Activated CD8-positive, alpha-beta T cell treated with anti-CD3 and anti-CD28 coated beads for 36 hours (primary cell): ENCODE data around the gene ETFB. TPM values are rescaled to one million over a fixed set of nuclear protein-coding genes. Genes with fewer than 3 reads are reported as not detected.

ENCODE experiments used
- ATAC-seq: fragments of 200-7000 bp; cut with Tn5 transposase; one replicate; pipeline ENCODE4 v1.10.0; 2021; ENCODE audit warnings: mild to moderate bottlenecking, moderate library complexity
- CTCF ChIA-PET: fragments of 350-600 bp; sonication (Branson Sonifier 250); formaldehyde crosslinking; loops from one replicate; lab custom pipeline; 2021; ENCODE audit warnings: antibody characterized with exemption; lab: Charles Lee
- POLR2A ChIA-PET: fragments of 350-600 bp; sonication (Branson Sonifier 250); formaldehyde crosslinking; loops from one replicate; lab custom pipeline; 2021; ENCODE audit warnings: antibody characterized with exemption; lab: Charles Lee
- DNase-seq: peaks from one replicate; pipeline ENCODE4 v3.0.0-alpha.2; 2020
- H3K27ac Mint-ChIP-seq: one replicate; pipeline ENCODE4 v1.8.0; 2021; ENCODE audit warnings: mild to moderate bottlenecking, mixed read lengths
- H3K27me3 Mint-ChIP-seq: one replicate; pipeline ENCODE4 v1.8.0; 2021; ENCODE audit warnings: mixed read lengths
- H3K36me3 Mint-ChIP-seq: one replicate; pipeline ENCODE4 v1.8.0; 2021; ENCODE audit warnings: low read depth, mixed read lengths
- H3K4me1 Mint-ChIP-seq: one replicate; pipeline ENCODE4 v1.8.0; 2021; ENCODE audit warnings: low read depth, mixed read lengths
- H3K4me3 Mint-ChIP-seq: one replicate; pipeline ENCODE4 v1.8.0; 2021; ENCODE audit warnings: mild to moderate bottlenecking, moderate library complexity, mixed read lengths
- H3K9me3 Mint-ChIP-seq: one replicate; pipeline ENCODE4 v1.8.0; 2021; ENCODE audit warnings: mixed read lengths
- intact Hi-C: fragments of 100-400 bp; cut with micrococcal nuclease; formaldehyde crosslinking; loops from one replicate; pipeline ENCODE4 v1.10.0; 2022
- total RNA-seq, 2 experiments: library from RNA; stranded (reverse); gene quantifications; one replicate each; pipeline ENCODE4 v1.2.3, GENCODE V29; 2021
- TF ChIP-seq, protein P1 (sequence below): fragments of 200-600 bp; IDR thresholded peaks from one replicate; pipeline ENCODE4 v1.8.0; 2022; ENCODE audit warnings: antibody characterized with exemption, mild to moderate bottlenecking

ETFB gene
- total RNA-seq, 2 experiments from 2014 or later: 151 to 162 TPM

- H3K4me1 Mint-ChIP-seq: peaks cover 9% of the 10 kb centered on the region
- TF ChIP-seq, protein P1, sequence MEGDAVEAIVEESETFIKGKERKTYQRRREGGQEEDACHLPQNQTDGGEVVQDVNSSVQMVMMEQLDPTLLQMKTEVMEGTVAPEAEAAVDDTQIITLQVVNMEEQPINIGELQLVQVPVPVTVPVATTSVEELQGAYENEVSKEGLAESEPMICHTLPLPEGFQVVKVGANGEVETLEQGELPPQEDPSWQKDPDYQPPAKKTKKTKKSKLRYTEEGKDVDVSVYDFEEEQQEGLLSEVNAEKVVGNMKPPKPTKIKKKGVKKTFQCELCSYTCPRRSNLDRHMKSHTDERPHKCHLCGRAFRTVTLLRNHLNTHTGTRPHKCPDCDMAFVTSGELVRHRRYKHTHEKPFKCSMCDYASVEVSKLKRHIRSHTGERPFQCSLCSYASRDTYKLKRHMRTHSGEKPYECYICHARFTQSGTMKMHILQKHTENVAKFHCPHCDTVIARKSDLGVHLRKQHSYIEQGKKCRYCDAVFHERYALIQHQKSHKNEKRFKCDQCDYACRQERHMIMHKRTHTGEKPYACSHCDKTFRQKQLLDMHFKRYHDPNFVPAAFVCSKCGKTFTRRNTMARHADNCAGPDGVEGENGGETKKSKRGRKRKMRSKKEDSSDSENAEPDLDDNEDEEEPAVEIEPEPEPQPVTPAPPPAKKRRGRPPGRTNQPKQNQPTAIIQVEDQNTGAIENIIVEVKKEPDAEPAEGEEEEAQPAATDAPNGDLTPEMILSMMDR: no peak
- no peaks in the 10 kb centered on the region for H3K9me3 Mint-ChIP-seq
- H3K27me3 Mint-ChIP-seq: peaks cover 56% of the 10 kb centered on the region
- no peak for DNase-seq
- no peak for ATAC-seq
- H3K36me3 Mint-ChIP-seq: peaks cover 4% of the 10 kb centered on the region
- POLR2A ChIA-PET: no interaction called here
- CTCF ChIA-PET: no interaction called here
- no peak overlapping the region for H3K4me3 Mint-ChIP-seq
- intact Hi-C loops: no loop called here
- H3K27ac Mint-ChIP-seq: no peak overlapping the region
These were observed 39.7 kb downstream of the ETFB start for GRCh38 chr19:51326216-51327065.

GRCh38 chr19:51325161-51325976 is 40.8 kb downstream of the ETFB start:
- Mint-ChIP-seq H3K27ac (no peak overlapping the region), H3K4me1 (peaks cover 9% of the 10 kb centered on the region), H3K9me3 (no peaks in the 10 kb centered on the region), H3K36me3 (peaks cover 1% of the 10 kb centered on the region), H3K4me3 (no peak overlapping the region), H3K27me3 (peaks cover 52% of the 10 kb centered on the region)
- peak; percentile 52 for DNase-seq
- POLR2A ChIA-PET: no interaction called here
- peak; percentile 40 for ATAC-seq
- TF ChIP-seq, protein P1: no peak
- CTCF ChIA-PET: no interaction called here
- intact Hi-C loops: no loop called here

DNA sequence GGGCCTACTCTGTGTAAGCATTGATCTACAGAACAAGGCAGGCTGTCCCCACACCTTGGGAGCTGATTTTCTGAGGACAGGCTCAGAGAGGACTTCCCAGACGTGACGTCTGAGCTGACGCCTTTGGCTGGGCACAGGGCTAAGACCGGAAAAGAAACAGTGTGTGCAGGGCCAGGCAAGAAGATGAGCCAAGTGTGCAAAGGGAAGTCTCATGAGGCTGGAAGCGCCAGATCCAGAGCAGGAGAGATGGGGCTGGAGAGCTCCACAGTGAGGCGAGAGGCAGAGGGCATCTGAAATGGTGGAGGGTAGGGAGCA is 42.1 kb downstream of the ETFB start:
- no peak for DNase-seq
- Mint-ChIP-seq H3K4me1 (peaks cover 9% of the 10 kb centered on the region), H3K27ac (no peak overlapping the region), H3K36me3 (no peaks in the 10 kb centered on the region), H3K9me3 (no peaks in the 10 kb centered on the region), H3K27me3 (peaks cover 42% of the 10 kb centered on the region), H3K4me3 (no peak overlapping the region)
- TF ChIP-seq, protein P1: no peak
- ChIA-PET CTCF (interaction anchor here (1.0 kb wide), 1 partner anchor 10 kb away, joined by 3 read pairs; no protein-coding TSS in a partner anchor), POLR2A (no interaction called here)
- no peak for ATAC-seq
- intact Hi-C loops: no loop called here

DNA sequence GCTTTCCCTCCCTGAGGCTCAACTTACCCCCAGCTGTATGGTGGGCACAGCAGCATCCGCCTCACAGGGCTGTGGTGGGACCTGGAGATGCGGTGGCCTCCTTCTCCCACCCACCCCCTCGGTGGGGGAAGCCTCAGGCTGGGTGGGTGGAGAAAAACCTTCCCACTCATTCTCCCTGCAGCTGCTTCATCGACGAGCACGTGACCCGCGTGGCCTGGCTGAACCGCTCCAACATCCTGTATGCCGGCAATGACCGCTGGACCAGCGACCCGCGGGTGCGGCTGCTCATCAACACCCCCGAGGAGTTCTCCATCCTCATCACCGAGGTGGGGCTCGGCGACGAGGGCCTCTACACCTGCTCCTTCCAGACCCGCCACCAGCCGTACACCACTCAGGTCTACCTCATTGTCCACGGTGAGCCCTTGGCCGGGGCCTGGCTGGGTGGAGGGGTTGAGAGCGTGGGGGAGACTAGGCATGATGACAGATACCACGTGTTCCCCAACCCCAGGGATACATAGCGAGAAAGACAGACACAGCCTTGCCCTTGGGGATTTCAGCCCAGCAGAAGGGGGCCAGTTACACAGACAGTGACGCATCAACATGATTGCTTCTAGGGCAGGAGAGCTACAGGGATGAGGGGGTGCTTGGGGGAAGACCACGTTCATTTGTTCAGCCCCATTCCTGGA is 42.6 kb downstream of the ETFB start:
- ATAC-seq (no peak), DNase-seq (no peak)
- no peaks in the 10 kb centered on the region for H3K9me3 Mint-ChIP-seq
- ChIA-PET POLR2A (no interaction called here), CTCF (interaction anchor here (1.0 kb wide), 1 partner anchor 10 kb away, joined by 3 read pairs; no protein-coding TSS in a partner anchor)
- no peaks in the 10 kb centered on the region for H3K36me3 Mint-ChIP-seq
- H3K27ac Mint-ChIP-seq: no peak overlapping the region
- H3K4me3 Mint-ChIP-seq: no peak overlapping the region
- H3K27me3 Mint-ChIP-seq: peaks cover 41% of the 10 kb centered on the region
- TF ChIP-seq, protein P1: no peak
- intact Hi-C loops: no loop called here
- peaks cover 9% of the 10 kb centered on the region for H3K4me1 Mint-ChIP-seq
